ENCODE results near the gene HIP1R.

HIP1R gene

DNA sequence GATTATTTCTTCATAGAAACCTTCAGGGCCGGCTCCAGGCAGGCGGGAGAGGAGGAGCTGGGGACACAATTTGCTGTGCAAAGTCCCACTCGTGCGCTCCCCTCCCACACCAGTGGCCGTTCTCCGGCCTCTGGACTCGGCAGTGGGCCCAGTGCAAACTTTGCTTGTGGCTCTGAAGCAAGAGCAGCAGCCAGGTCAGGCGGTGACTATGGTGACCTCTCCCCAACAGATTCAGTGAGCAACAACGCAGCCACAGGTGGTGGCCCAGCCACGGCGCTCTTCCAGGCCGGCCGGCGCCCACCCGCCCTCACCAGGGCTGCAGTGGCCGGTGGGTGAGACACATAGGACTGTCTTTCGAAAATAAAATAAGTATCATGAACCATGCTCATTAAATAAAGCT is 31.1 kb downstream of the HIP1R start:
- no peak overlapping the region for H3K4me3 ChIP-seq (ENCODE audit: low read depth, low read length)
- TF ChIP-seq, protein P1, sequence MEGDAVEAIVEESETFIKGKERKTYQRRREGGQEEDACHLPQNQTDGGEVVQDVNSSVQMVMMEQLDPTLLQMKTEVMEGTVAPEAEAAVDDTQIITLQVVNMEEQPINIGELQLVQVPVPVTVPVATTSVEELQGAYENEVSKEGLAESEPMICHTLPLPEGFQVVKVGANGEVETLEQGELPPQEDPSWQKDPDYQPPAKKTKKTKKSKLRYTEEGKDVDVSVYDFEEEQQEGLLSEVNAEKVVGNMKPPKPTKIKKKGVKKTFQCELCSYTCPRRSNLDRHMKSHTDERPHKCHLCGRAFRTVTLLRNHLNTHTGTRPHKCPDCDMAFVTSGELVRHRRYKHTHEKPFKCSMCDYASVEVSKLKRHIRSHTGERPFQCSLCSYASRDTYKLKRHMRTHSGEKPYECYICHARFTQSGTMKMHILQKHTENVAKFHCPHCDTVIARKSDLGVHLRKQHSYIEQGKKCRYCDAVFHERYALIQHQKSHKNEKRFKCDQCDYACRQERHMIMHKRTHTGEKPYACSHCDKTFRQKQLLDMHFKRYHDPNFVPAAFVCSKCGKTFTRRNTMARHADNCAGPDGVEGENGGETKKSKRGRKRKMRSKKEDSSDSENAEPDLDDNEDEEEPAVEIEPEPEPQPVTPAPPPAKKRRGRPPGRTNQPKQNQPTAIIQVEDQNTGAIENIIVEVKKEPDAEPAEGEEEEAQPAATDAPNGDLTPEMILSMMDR (IDR thresholded peaks at IDR 0.05; ENCODE audit: low read depth, low read length): no peak

DNA sequence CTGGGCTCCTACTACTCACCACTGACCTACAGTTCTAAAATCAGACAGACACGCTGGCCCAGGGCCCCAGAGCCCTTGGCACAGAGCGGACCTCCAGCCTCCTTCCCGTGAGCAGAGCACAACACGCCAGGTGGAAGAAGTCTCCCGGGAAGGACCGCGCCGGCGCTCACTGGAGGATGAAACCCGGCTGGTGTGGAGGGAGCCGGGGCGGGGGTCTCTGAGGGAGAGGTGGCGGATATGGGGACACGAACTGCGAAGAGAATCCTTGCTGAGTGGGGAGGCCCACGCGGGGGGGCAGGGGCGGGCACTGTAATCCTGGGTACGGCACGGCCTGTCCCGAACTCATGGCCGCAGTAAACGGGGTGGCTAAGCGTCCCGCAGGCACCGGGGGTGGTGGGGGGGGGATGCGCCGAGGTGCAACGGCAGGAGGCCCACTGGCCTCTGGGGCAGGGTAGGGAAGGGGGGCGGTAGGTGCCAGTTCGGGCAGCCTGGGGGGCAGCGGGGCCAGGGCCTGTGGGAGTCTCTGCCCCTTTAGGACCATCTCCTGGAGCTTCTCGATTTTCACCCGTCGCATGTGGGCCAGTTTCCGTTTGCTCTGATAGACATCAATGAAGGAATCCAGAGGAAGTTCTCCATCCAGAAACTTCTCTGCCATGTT is 31.8 kb downstream of the HIP1R start:
- H3K4me3 ChIP-seq (ENCODE audit: low read depth, low read length): no peak overlapping the region
- TF ChIP-seq, protein P1 (IDR thresholded peaks at IDR 0.05; ENCODE audit: low read depth, low read length): no peak

DNA sequence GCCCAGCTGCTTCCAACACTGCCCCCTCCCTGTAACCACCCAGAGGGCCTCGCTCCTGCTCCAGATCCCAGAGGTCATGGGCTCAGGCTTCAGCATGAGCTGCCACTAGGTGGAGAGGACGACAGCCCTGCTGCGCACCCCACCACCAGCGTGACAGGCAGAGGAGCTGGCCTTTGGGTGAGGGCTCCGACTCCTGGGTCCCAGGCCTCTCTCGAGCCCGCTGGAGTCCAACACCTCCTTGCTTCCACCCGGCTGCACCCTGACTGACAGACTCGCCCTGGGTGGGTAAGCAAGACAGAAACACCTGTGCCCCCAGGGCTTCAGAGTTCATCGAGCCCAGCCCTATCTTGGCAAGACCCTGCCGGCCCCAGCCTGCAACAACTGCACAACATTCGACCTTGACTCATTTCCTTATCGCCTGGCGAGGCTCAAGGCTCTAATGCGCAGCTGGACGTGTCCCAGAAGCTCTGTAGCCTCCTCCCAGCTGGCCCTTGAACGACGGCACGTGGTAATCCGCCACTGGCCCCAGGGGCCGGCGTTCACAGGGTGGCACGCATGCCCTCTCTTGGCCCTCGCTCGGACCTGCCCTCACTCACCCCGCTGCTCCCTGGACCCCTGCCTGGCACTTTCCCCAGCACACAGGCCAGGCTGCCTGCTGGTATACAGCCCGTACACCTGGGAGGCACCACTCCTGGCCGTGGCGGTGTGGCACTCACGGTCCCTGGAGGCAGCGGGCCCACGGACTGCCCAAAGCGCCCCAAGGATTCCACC is 32.6 kb downstream of the HIP1R start:
- TF ChIP-seq, protein P1 (IDR thresholded peaks at IDR 0.05; ENCODE audit: low read depth, low read length): no peak
- H3K4me3 ChIP-seq (ENCODE audit: low read depth, low read length): no peak overlapping the region

DNA sequence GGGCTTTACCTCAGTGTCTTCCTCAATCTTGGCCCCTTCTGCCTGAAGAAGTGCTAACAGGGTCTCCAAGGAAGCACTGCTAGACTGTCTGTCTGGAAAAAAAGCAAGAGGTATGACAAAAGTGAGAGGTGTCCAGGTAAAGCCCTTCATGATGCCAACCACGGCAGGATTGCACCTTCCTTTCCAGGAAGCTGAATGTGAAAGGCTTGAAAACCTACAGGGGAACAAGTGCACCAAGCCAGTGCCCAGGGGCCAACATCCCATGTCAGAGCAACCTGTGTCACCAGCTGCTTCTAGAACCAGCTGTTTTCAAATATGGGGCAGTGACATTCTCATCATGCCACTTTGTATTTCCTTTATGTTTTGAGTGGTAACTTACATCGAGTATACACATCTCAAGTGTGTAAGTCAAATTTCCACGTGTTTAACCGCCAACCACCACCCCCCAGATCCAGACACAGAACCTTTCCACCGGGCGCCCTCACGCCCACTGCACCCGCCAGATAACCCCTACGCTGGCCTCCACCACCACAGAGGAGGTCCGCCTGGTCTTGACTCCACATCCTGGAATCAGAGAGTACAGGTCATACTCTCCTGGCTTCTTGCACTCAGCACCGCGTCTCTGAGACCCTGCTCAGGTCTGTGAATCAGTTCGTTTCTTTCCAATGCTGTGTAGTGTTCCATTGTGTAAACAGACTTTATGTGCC is 33.4 kb downstream of the HIP1R start:
- H3K4me3 ChIP-seq (ENCODE audit: low read depth, low read length): no peak overlapping the region
- TF ChIP-seq, protein P1 (IDR thresholded peaks at IDR 0.05; ENCODE audit: low read depth, low read length): no peak

DNA sequence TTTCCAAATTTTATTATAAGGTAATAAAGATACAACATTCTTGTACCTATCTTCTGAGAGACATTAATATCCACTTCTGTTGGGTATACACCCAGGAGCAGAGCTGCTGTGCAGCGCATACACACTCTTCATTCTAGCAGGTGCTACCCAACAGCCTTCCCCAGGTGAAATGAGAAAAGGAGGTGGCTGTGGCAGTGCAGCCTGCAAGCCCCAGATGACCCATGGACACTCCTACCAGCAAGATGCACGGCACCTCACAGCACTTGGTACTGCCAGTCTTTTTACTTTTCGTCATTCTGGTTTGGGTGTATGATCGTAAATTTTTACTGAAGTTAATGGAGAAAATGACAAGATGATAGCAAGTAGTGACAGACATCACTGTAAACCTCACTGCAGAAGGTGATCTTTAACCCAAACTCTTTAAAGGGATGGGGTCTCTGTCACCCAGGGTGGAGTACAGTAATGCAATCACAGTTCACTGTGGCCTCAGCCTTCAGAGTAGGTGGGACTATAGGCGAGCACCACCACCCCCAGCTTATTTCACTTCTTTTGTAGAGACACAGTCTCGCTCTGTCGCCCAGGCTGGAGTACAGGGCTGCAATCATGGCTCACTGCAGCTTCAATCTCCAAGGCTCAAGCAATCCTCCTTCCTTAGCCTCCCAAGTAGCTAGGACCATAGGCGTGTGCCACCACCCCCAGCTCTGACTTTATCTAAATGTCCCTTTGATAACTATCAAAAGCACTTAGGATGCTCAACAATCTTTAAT is 34.1 kb downstream of the HIP1R start:
- TF ChIP-seq, protein P1 (IDR thresholded peaks at IDR 0.05; ENCODE audit: low read depth, low read length): no peak

DNA sequence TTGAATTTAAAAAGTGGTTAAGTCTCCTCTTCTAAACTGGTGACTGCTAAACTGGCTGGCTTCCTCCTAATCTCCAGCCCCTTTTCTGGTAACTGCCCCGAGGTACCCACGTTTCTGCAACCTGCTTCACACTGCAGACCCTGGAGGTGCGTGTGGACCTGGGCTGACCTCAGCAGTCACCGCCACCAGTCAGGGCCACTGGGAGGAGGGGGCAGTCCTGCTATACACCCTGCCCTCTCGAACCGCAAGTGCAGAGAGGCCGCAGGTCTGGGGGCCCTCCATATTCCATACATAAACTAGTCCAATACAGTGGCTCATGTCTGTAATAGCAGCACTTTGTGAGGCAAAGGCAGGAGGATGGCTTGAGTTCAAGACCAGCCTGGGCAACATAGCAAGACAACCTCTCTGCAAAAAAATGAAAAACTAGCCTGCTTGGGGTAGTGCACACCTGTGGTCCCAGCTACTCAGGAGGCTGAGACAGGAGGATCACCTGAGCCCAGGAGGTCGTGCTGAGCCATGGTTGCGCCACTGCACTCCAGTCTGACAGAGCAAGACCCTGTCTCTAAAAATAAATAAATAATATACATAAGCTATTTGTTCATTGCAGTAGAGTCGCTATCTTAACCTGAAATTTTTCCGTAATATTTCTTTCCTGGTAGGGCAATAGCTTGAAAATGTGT is 35.0 kb downstream of the HIP1R start:
- TF ChIP-seq, protein P1 (IDR thresholded peaks at IDR 0.05; ENCODE audit: low read depth, low read length): no peak
- no peak overlapping the region for H3K4me3 ChIP-seq (ENCODE audit: low read depth, low read length)

More for the DNA sequence above, 34.1 kb downstream of the HIP1R start:
- H3K4me3 ChIP-seq (ENCODE audit: low read depth, low read length): no peak overlapping the region
